Activated T-cell treated with anti-CD3 and anti-CD28 coated beads, Interleukin-2, amount 50 U/mL, for 72 hours (primary cell): ENCODE measurements around the gene SLC43A3. TPM values are rescaled to one million over a fixed set of nuclear protein-coding genes. Genes with fewer than 3 reads are reported as not detected.

Source experiments
- ATAC-seq, 2 donors: fragments of 150-1000 bp; cut with Tn5 transposase; replicated peaks in 1 of 2; 2 replicates each; pipeline ENCODE4 v1.10.0; 2021; ENCODE audit warnings: moderate library complexity in 2 of 2, mild to moderate bottlenecking in 1 of 2
- DNase-seq, 2 donors: peaks; one replicate each; pipeline ENCODE4 v3.0.0; 2021 to 2022; ENCODE audit warnings: mixed read lengths in 1 of 2
- H3K27ac Mint-ChIP-seq: one replicate; pipeline ENCODE4 v1.8.0; 2022; ENCODE audit warnings: mild to moderate bottlenecking, moderate library complexity, mixed read lengths
- H3K27me3 Mint-ChIP-seq: one replicate; pipeline ENCODE4 v1.8.0; 2022; ENCODE audit warnings: low read depth, mixed read lengths
- H3K36me3 Mint-ChIP-seq, 2 donors: one replicate each; pipeline ENCODE4 v1.8.0; 2022; ENCODE audit warnings: mixed read lengths in 2 of 2, mild to moderate bottlenecking in 1 of 2; ENCODE audit not compliant: insufficient read depth in 2 of 2
- H3K4me1 Mint-ChIP-seq: one replicate; pipeline ENCODE4 v1.8.0; 2022; ENCODE audit warnings: low read depth, mixed read lengths
- H3K4me3 Mint-ChIP-seq, 2 donors: one replicate each; pipeline ENCODE4 v1.8.0; 2022; ENCODE audit warnings: mild to moderate bottlenecking in 2 of 2, mixed read lengths in 2 of 2, moderate library complexity in 2 of 2
- H3K9me3 Mint-ChIP-seq, 2 donors: one replicate each; pipeline ENCODE4 v1.8.0; 2022; ENCODE audit warnings: mixed read lengths in 2 of 2
- total RNA-seq, 2 donors: library from RNA; stranded (reverse); gene quantifications; one replicate each; pipeline ENCODE4 v1.2.3, GENCODE V29; 2022

The SLC43A3 gene
- 100 to 1,000 TPM; 159 to 169 TPM for total RNA-seq

GRCh38 chr11:57426929-57427726, at the start of gene SLC43A3:
SLC43A3 (minus strand) TSS chr11:57427121; CDS start chr11:57426172, 949 bp downstream.
- H3K4me3 Mint-ChIP-seq, result peak within 1 kb of the TSS; percentile 85 to 98
- H3K4me1 Mint-ChIP-seq, result peaks cover 58% of the 10 kb centered on the region
- H3K9me3 Mint-ChIP-seq, result no peaks in the 10 kb centered on the region
- peaks cover 19 to 31% of the 10 kb centered on the region in 2 donors for H3K36me3 Mint-ChIP-seq
- H3K27me3 Mint-ChIP-seq, result no peaks in the 10 kb centered on the region
- ATAC-seq (peak; percentile 59 to 66), DNase-seq (peak; percentile 85 to 86)
- peak within 1 kb of the TSS; percentile 91 for H3K27ac Mint-ChIP-seq

- ATAC-seq (peak; percentile 43 to 47), DNase-seq (peak; percentile 28 to 42)
- Mint-ChIP-seq H3K27ac (no peak overlapping the region), H3K27me3 (peaks cover 26% of the 10 kb centered on the region), H3K4me3 (peak overlapping the region; percentile 65 to 80), H3K36me3 (no peaks in the 10 kb centered on the region), H3K9me3 (no peaks in the 10 kb centered on the region), H3K4me1 (peaks cover 42% of the 10 kb centered on the region)
These were observed 49.3 kb upstream of the SLC43A3 start for GRCh38 chr11:57476047-57476756.

- no peak overlapping the region for H3K27ac Mint-ChIP-seq
- no peak for DNase-seq
- no peaks in the 10 kb centered on the region for H3K36me3 Mint-ChIP-seq
- no peak for ATAC-seq
- no peaks in the 10 kb centered on the region for H3K9me3 Mint-ChIP-seq
- peak overlapping the region; percentile 65 to 80 for H3K4me3 Mint-ChIP-seq
- peaks cover 20% of the 10 kb centered on the region for H3K27me3 Mint-ChIP-seq
- H3K4me1 Mint-ChIP-seq, result peaks cover 42% of the 10 kb centered on the region
These were observed 48.7 kb upstream of the SLC43A3 start for GRCh38 chr11:57475671-57476046.

- Mint-ChIP-seq H3K9me3 (no peaks in the 10 kb centered on the region), H3K27ac (no peak overlapping the region), H3K27me3 (peaks cover 16% of the 10 kb centered on the region)
These were observed 48.3 kb upstream of the SLC43A3 start for GRCh38 chr11:57475191-57475590.

GRCh38 chr11:57474803-57475115, 47.8 kb upstream of the SLC43A3 start:
- DNase-seq (no peak), ATAC-seq (no peak)
- H3K4me3 Mint-ChIP-seq, result no peak overlapping the region
- no peak overlapping the region for H3K27ac Mint-ChIP-seq
- H3K9me3 Mint-ChIP-seq, result no peaks in the 10 kb centered on the region
- peaks cover 16% of the 10 kb centered on the region for H3K27me3 Mint-ChIP-seq
- peaks cover 36% of the 10 kb centered on the region for H3K4me1 Mint-ChIP-seq
- no peaks in the 10 kb centered on the region for H3K36me3 Mint-ChIP-seq

More at GRCh38 chr11:57475191-57475590, 48.3 kb upstream of the SLC43A3 start:
- Mint-ChIP-seq H3K4me1 (peaks cover 38% of the 10 kb centered on the region), H3K36me3 (no peaks in the 10 kb centered on the region), H3K4me3 (peak overlapping the region in 1 of 2 donors; percentile 17)
- ATAC-seq (no peak), DNase-seq (no peak)

GRCh38 chr11:57474017-57474802, 47.3 kb upstream of the SLC43A3 start:
- DNase-seq (peak; percentile 34 to 47), ATAC-seq (peak; percentile 53 to 65)
- Mint-ChIP-seq H3K4me1 (peaks cover 36% of the 10 kb centered on the region), H3K4me3 (peak overlapping the region; percentile 30 to 56), H3K27ac (peak overlapping the region; percentile 4), H3K9me3 (no peaks in the 10 kb centered on the region), H3K36me3 (no peaks in the 10 kb centered on the region), H3K27me3 (peaks cover 16% of the 10 kb centered on the region)

- Mint-ChIP-seq H3K27ac (no peak overlapping the region), H3K27me3 (peaks cover 15% of the 10 kb centered on the region), H3K4me1 (peaks cover 36% of the 10 kb centered on the region), H3K36me3 (no peaks in the 10 kb centered on the region), H3K9me3 (no peaks in the 10 kb centered on the region), H3K4me3 (no peak overlapping the region)
- no peak for ATAC-seq
- no peak for DNase-seq
These were observed 46.4 kb upstream of the SLC43A3 start for GRCh38 chr11:57473285-57473841.

- DNase-seq (no peak), ATAC-seq (no peak)
- Mint-ChIP-seq H3K27ac (no peak overlapping the region), H3K9me3 (no peaks in the 10 kb centered on the region), H3K4me1 (peaks cover 23% of the 10 kb centered on the region), H3K27me3 (no peaks in the 10 kb centered on the region), H3K4me3 (no peak overlapping the region), H3K36me3 (no peaks in the 10 kb centered on the region)
These were observed 44.6 kb upstream of the SLC43A3 start for GRCh38 chr11:57471496-57471895.

- no peak overlapping the region for H3K4me3 Mint-ChIP-seq
These were observed 42.3 kb upstream of the SLC43A3 start for GRCh38 chr11:57469268-57469667.

GRCh38 chr11:57468276-57468675, 41.4 kb upstream of the SLC43A3 start:
- Mint-ChIP-seq H3K36me3 (no peaks in the 10 kb centered on the region), H3K4me1 (peaks cover 2% of the 10 kb centered on the region)
- no peak for ATAC-seq

More at GRCh38 chr11:57469268-57469667, 42.3 kb upstream of the SLC43A3 start:
- no peaks in the 10 kb centered on the region for H3K27me3 Mint-ChIP-seq
- H3K9me3 Mint-ChIP-seq, result no peaks in the 10 kb centered on the region
- no peak overlapping the region for H3K27ac Mint-ChIP-seq
- H3K4me1 Mint-ChIP-seq, result peaks cover 12% of the 10 kb centered on the region
- ATAC-seq (no peak), DNase-seq (no peak)
- no peaks in the 10 kb centered on the region for H3K36me3 Mint-ChIP-seq

GRCh38 chr11:57467508-57468157, 40.7 kb upstream of the SLC43A3 start:
- H3K4me1 Mint-ChIP-seq, result no peaks in the 10 kb centered on the region
- H3K9me3 Mint-ChIP-seq, result no peaks in the 10 kb centered on the region
- H3K4me3 Mint-ChIP-seq, result no peak overlapping the region
- no peaks in the 10 kb centered on the region for H3K36me3 Mint-ChIP-seq
- H3K27ac Mint-ChIP-seq, result no peak overlapping the region
- ATAC-seq (no peak), DNase-seq (no peak)
- peaks cover 15% of the 10 kb centered on the region for H3K27me3 Mint-ChIP-seq

More at GRCh38 chr11:57468276-57468675, 41.4 kb upstream of the SLC43A3 start:
- Mint-ChIP-seq H3K27ac (no peak overlapping the region), H3K4me3 (no peak overlapping the region), H3K9me3 (no peaks in the 10 kb centered on the region), H3K27me3 (peaks cover 8% of the 10 kb centered on the region)
- DNase-seq, result no peak

GRCh38 chr11:57466680-57467079, 39.8 kb upstream of the SLC43A3 start:
- Mint-ChIP-seq H3K4me1 (no peaks in the 10 kb centered on the region), H3K27ac (no peak overlapping the region), H3K9me3 (no peaks in the 10 kb centered on the region), H3K36me3 (no peaks in the 10 kb centered on the region), H3K27me3 (peaks cover 23% of the 10 kb centered on the region), H3K4me3 (no peak overlapping the region)
- DNase-seq, result no peak
- no peak for ATAC-seq
